GM12872 (cell line): ENCODE measurements around the gene CTXN3.

Source experiments
- TF ChIP-seq, protein P1 (sequence below): IDR thresholded peaks from 3 replicates; pipeline ENCODE4 v1.5.1; 2011; ENCODE audit warnings: low read depth, mild to moderate bottlenecking, low read length, moderate library complexity; ENCODE audit not compliant: insufficient read depth

The CTXN3 gene

DNA sequence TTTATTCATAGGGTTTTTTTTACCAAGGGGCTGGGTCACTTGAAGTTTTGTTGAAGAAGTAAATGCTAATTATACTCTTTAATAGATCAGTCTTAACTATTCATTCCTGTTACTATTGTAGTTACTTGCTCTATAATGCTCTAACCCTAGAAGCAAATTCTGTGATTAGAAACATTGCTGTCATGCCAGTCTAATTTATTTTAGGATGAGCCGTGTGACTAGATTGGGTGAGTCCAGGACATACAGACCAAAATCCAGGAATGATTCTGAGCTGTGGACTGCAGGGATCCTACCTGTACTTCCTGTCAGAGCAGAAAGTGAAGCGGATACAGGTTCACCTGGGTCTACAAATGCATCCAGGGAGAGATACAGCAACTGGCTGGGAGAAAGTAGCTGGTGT lies 53.6 kb downstream of the CTXN3 start:
- TF ChIP-seq, protein P1, sequence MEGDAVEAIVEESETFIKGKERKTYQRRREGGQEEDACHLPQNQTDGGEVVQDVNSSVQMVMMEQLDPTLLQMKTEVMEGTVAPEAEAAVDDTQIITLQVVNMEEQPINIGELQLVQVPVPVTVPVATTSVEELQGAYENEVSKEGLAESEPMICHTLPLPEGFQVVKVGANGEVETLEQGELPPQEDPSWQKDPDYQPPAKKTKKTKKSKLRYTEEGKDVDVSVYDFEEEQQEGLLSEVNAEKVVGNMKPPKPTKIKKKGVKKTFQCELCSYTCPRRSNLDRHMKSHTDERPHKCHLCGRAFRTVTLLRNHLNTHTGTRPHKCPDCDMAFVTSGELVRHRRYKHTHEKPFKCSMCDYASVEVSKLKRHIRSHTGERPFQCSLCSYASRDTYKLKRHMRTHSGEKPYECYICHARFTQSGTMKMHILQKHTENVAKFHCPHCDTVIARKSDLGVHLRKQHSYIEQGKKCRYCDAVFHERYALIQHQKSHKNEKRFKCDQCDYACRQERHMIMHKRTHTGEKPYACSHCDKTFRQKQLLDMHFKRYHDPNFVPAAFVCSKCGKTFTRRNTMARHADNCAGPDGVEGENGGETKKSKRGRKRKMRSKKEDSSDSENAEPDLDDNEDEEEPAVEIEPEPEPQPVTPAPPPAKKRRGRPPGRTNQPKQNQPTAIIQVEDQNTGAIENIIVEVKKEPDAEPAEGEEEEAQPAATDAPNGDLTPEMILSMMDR, result no peak

DNA sequence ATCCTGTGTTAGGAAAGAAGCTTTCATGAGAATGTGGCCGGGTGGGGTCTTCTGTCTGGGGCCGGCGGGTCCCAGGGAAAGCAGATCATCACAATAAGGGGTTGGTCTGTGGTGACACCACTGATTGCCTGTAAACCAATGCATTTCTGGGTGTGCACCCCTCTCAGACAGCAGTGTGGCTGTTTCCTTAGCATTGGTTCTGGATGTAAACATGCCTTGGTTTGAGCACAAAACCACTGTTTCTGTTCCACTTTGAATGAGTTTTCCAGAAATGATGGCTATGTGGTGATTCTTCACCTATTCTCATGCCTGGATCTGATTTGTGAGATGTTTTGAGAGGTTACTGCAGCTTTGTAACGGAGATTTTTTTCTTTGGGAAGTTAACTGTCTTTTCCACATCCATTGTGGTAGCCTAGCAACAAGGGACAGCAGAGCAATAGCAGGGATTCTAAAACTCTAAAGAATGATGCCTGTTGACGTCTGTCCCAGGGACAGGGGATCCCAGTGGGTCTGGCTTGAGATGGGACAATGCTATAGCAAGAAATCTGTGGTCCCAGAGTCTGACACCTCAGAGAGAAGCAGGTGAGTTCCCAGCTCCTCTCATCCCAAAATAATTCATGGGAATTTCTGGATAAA lies 54.2 kb downstream of the CTXN3 start, which contains the start of gene CCDC192:
TSS of gene CCDC192 (plus strand) at position 466 of the 636 bp plus-strand sequence. CDS start at position 521, 55 bp downstream.
- TF ChIP-seq, protein P1, result no peak

DNA sequence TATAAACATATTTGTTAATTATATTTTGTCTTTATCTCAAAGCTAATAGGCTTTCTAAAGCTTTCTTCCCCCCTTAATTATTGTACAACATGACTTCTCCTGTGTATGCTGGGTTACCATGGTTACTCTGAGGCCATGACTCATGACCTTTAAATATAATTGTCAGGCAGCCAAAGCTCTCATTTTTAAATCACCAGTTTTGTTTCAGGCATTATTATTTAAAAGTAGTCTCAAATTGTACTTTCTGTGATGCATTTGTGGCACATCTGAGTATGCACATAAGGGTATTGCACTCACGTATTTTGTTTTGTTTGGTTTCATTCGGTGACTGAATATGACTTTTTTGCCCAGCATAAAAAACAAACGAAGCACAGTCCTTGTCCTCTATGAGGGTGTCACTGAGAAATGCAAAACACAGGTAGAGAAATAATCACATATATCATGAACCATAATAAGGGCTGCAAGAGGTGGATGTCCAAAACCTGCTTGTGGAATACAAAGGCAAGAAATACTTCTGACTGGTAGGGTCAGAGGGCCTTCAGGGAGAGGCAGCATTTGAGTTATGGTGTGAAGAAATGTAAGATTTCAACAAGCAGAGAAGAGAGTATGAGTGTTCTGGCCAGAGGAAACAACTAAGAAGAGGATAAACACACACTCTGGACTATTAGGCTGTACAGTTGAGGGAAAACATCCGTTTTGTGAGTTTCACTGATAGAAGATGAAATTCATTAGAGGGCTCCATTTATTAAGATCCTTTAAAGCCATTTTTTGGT lies 56.4 kb downstream of the CTXN3 start:
- TF ChIP-seq, protein P1, result no peak

DNA sequence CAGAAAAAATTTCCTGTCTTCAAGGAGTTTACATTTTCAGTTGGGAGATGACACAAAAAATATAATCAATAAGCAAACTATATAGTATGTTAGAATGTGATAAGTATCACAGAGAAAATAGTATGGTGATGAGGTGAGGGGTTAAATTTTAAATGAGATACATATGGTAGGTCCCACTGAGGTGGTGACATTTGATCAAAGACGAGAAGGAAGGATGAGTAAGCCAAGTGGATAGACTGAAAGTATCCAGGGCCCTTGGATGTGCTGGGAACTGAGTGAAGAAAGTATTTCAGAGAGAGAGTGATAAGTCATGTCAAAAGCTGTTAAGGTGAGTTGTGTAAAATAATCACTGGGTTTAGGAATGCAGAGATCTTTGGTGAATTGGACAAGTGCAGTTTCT lies 57.8 kb downstream of the CTXN3 start:
- TF ChIP-seq, protein P1, result no peak

DNA sequence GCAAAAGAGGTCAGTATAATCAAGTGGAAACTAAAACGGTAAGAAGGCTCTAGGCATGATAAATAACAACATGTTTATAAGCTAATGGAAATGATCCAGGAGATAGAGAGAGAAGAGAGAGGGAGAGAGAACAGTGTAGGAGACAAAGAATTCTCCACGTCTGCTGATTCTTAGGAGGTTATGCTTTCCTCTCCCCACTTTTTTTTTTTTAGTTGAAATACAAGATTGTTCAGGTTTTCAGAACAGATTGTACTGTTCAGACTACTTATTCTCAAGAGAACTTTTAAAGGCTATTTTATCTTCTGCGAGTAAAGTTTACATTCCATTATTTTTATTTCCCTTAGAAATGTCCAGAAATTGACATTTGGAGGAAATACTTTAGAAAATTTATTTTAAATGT lies 58.3 kb downstream of the CTXN3 start:
- TF ChIP-seq, protein P1, result no peak
